SJSA1 (cell line): Measurements from ENCODE around the gene SYF2. TPM values are rescaled to one million over a fixed set of nuclear protein-coding genes. Genes with fewer than 3 reads are reported as not detected.
"Not testable (repeated sequence)": the region's sequence is repeated elsewhere in the genome, so short reads cannot be mapped to it uniquely, and the experiment has no call there.

Source experiments
- DNase-seq, 2 experiments: peaks; one replicate each; pipeline ENCODE4 v3.0.0-alpha.2; 2015 to 2020; ENCODE audit warnings: low spot score in 2 of 2, low read depth in 1 of 2
- H3K27ac ChIP-seq: fragments of 250-450 bp; sonication (Bioruptor Pico); 2 replicates; pipeline ENCODE4 v1.5.1; 2020; ENCODE audit warnings: mild to moderate bottlenecking, moderate library complexity
- H3K27me3 ChIP-seq: fragments of 250-450 bp; sonication (Bioruptor Pico); replicated peaks from 2 replicates; pipeline ENCODE4 v1.5.1; 2020; ENCODE audit warnings: mild to moderate bottlenecking, moderate library complexity
- H3K36me3 ChIP-seq: fragments of 250-450 bp; sonication (Bioruptor Pico); 2 replicates; pipeline ENCODE4 v1.5.1; 2020; ENCODE audit warnings: mild to moderate bottlenecking
- H3K4me1 ChIP-seq: fragments of 250-450 bp; sonication (Bioruptor Pico); replicated peaks from 2 replicates; pipeline ENCODE4 v1.6.1; 2021; ENCODE audit warnings: mild to moderate bottlenecking
- H3K4me3 ChIP-seq: fragments of 250-450 bp; sonication (Bioruptor Pico); 2 replicates; pipeline ENCODE4 v1.5.1; 2020; ENCODE audit warnings: mild to moderate bottlenecking
- H3K9me3 ChIP-seq: fragments of 250-450 bp; sonication (Bioruptor Pico); replicated peaks from 2 replicates; pipeline ENCODE4 v1.5.1; 2020; ENCODE audit warnings: mild to moderate bottlenecking
- total RNA-seq: library from RNA; depleted of rRNA; stranded (reverse); fragments of >200 nt; shearing (Covaris generic); gene quantifications from 2 replicates; pipeline ENCODE4 v1.2.3, GENCODE V29; 2014; rRNA removed

Gene SYF2
- total RNA-seq, result 34.0 and 49.7 TPM in 2 replicates

GRCh38 chr1:25232027-25232865, at the start of gene SYF2:
SYF2 (minus strand) TSS chr1:25232502; CDS start chr1:25232467, 35 bp downstream.
- peak within 1 kb of the TSS; percentile 61 for H3K4me3 ChIP-seq
- H3K36me3 ChIP-seq, result peaks cover 44% of the 10 kb centered on the region
- peaks cover 15% of the 10 kb centered on the region for H3K4me1 ChIP-seq
- peak; percentile 92 to 94 for DNase-seq
- no peaks in the 10 kb centered on the region for H3K27me3 ChIP-seq
- peak within 1 kb of the TSS; percentile 92 for H3K27ac ChIP-seq
- no peaks in the 10 kb centered on the region for H3K9me3 ChIP-seq

- H3K27ac ChIP-seq, H3K36me3 ChIP-seq, H3K9me3 ChIP-seq, H3K4me1 ChIP-seq, H3K4me3 ChIP-seq, DNase-seq, H3K27me3 ChIP-seq: not testable (repeated sequence)
Measured at GRCh38 chr1:25279693-25280111, 47.4 kb upstream of the SYF2 start.

- not testable (repeated sequence) for DNase-seq, H3K9me3 ChIP-seq, H3K4me1 ChIP-seq, H3K36me3 ChIP-seq, H3K27ac ChIP-seq, H3K4me3 ChIP-seq, H3K27me3 ChIP-seq
Measured at GRCh38 chr1:25278790-25279189, 46.5 kb upstream of the SYF2 start.

GRCh38 chr1:25278358-25278757, 46.1 kb upstream of the SYF2 start:
- H3K27ac ChIP-seq, H3K27me3 ChIP-seq, H3K4me3 ChIP-seq, H3K9me3 ChIP-seq, H3K4me1 ChIP-seq, H3K36me3 ChIP-seq, DNase-seq: not testable (repeated sequence)

GRCh38 chr1:25277295-25277694, 45.0 kb upstream of the SYF2 start:
- H3K27ac ChIP-seq, H3K9me3 ChIP-seq, DNase-seq, H3K4me1 ChIP-seq, H3K36me3 ChIP-seq, H3K4me3 ChIP-seq, H3K27me3 ChIP-seq: not testable (repeated sequence)

GRCh38 chr1:25275648-25276047, 43.3 kb upstream of the SYF2 start:
- H3K4me3 ChIP-seq, H3K27ac ChIP-seq, H3K9me3 ChIP-seq, H3K27me3 ChIP-seq, H3K36me3 ChIP-seq, H3K4me1 ChIP-seq, DNase-seq: not testable (repeated sequence)

- not testable (repeated sequence) for DNase-seq, H3K27ac ChIP-seq, H3K36me3 ChIP-seq, H3K27me3 ChIP-seq, H3K9me3 ChIP-seq, H3K4me3 ChIP-seq, H3K4me1 ChIP-seq
Measured at GRCh38 chr1:25272238-25272637, 39.9 kb upstream of the SYF2 start, which contains the start of gene RHD. RHD (plus strand) TSS chr1:25272509; CDS start chr1:25272548, 39 bp downstream.

- not testable (repeated sequence) for H3K36me3 ChIP-seq, H3K27ac ChIP-seq, DNase-seq
Measured at GRCh38 chr1:25268143-25268760, 36.0 kb upstream of the SYF2 start.

GRCh38 chr1:25267288-25268142, 35.2 kb upstream of the SYF2 start:
- not testable (repeated sequence) for H3K9me3 ChIP-seq, H3K36me3 ChIP-seq, H3K4me3 ChIP-seq, H3K27ac ChIP-seq, H3K4me1 ChIP-seq, DNase-seq, H3K27me3 ChIP-seq

More at GRCh38 chr1:25268143-25268760, 36.0 kb upstream of the SYF2 start:
- not testable (repeated sequence) for H3K4me3 ChIP-seq, H3K9me3 ChIP-seq, H3K4me1 ChIP-seq, H3K27me3 ChIP-seq

- not testable (repeated sequence) for H3K4me3 ChIP-seq, H3K27ac ChIP-seq, H3K4me1 ChIP-seq, H3K27me3 ChIP-seq, DNase-seq, H3K9me3 ChIP-seq, H3K36me3 ChIP-seq
Measured at GRCh38 chr1:25266554-25267287, 34.4 kb upstream of the SYF2 start.

- Histone ChIP-seq H3K27ac (peak overlapping the region; percentile 36), H3K4me1 (peaks cover 13% of the 10 kb centered on the region)
- H3K9me3 ChIP-seq, H3K4me3 ChIP-seq, H3K36me3 ChIP-seq, H3K27me3 ChIP-seq, DNase-seq: not testable (repeated sequence)
Measured at GRCh38 chr1:25260336-25260735, 28.0 kb upstream of the SYF2 start.

GRCh38 chr1:25259813-25260212, 27.5 kb upstream of the SYF2 start:
- not testable (repeated sequence) for H3K9me3 ChIP-seq, H3K4me3 ChIP-seq, H3K27me3 ChIP-seq, H3K36me3 ChIP-seq
- Histone ChIP-seq H3K4me1 (peaks cover 13% of the 10 kb centered on the region), H3K27ac (peak overlapping the region; percentile 36)
- peak in 1 of 2 experiments; percentile 55 for DNase-seq

GRCh38 chr1:25257196-25257595, 24.9 kb upstream of the SYF2 start:
- DNase-seq, result no peak
- no peak overlapping the region for H3K27ac ChIP-seq
- H3K4me3 ChIP-seq, result no peak overlapping the region
- no peaks in the 10 kb centered on the region for H3K27me3 ChIP-seq
- H3K36me3 ChIP-seq, result no peaks in the 10 kb centered on the region
- H3K4me1 ChIP-seq, result peaks cover 26% of the 10 kb centered on the region
- H3K9me3 ChIP-seq, result no peaks in the 10 kb centered on the region
